Activated CD8-positive, alpha-beta memory T cell treated with anti-CD3 and anti-CD28 coated beads for 1 hour (primary cell): ENCODE results near the gene BUD23.
"Not testable (repeated sequence)": the region's sequence is repeated elsewhere in the genome, so short reads cannot be mapped to it uniquely, and the experiment has no call there.

Experiments
- DNase-seq, 2 donors: peaks; one replicate each; pipeline ENCODE4 v3.0.0-alpha.2; 2020; ENCODE audit warnings: low read depth in 1 of 2; ENCODE audit errors: extremely low read depth in 1 of 2

BUD23 gene

GRCh38 chr7:73683056-73683787, at the start of gene BUD23, which contains the start of gene DNAJC30:
BUD23 (plus strand) TSS chr7:73683597; CDS start chr7:73683626, 29 bp downstream.
DNAJC30 (minus strand) TSS chr7:73683453; CDS start chr7:73683423, 30 bp downstream.
- DNase-seq = peak; percentile 91 to 96

- DNase-seq = no peak
Measured at GRCh38 chr7:73633844-73634243, 49.6 kb upstream of the BUD23 start.

- DNase-seq = no peak
Measured at GRCh38 chr7:73635428-73636200, 47.8 kb upstream of the BUD23 start.

- no peak for DNase-seq
Measured at GRCh38 chr7:73638911-73639310, 44.5 kb upstream of the BUD23 start.

GRCh38 chr7:73642834-73643233, 40.6 kb upstream of the BUD23 start:
- no peak for DNase-seq

- DNase-seq = no peak
Measured at GRCh38 chr7:73644688-73645286, 38.6 kb upstream of the BUD23 start.

- no peak for DNase-seq
Measured at GRCh38 chr7:73645643-73646174, 37.7 kb upstream of the BUD23 start.

- no peak for DNase-seq
Measured at GRCh38 chr7:73646785-73647724, 36.3 kb upstream of the BUD23 start.

- DNase-seq = no peak
Measured at GRCh38 chr7:73647725-73648592, 35.4 kb upstream of the BUD23 start.

GRCh38 chr7:73648593-73649332, 34.6 kb upstream of the BUD23 start:
- DNase-seq = no peak

- DNase-seq = no peak
Measured at GRCh38 chr7:73649576-73649975, 33.8 kb upstream of the BUD23 start.

- no peak for DNase-seq
Measured at GRCh38 chr7:73650524-73650923, 32.9 kb upstream of the BUD23 start.

GRCh38 chr7:73652541-73652949, 30.9 kb upstream of the BUD23 start:
- no peak for DNase-seq

GRCh38 chr7:73655309-73655708, 28.1 kb upstream of the BUD23 start:
- DNase-seq = not testable (repeated sequence)

GRCh38 chr7:73659983-73660382, 23.4 kb upstream of the BUD23 start:
- DNase-seq = no peak

- not testable (repeated sequence) for DNase-seq
Measured at GRCh38 chr7:73660594-73660993, 22.8 kb upstream of the BUD23 start.

GRCh38 chr7:73663033-73663432, 20.4 kb upstream of the BUD23 start:
- DNase-seq = no peak

- DNase-seq = peak; percentile 78 to 95
Measured at GRCh38 chr7:73667344-73668102, 15.9 kb upstream of the BUD23 start, which contains the start of gene VPS37D. VPS37D (plus strand) TSS chr7:73667831; CDS start chr7:73667959, 128 bp downstream.
